NOMO-1 treated with dmso at 0.1 percent for 144 hours (cell line): Measurements from ENCODE around the gene FAM114A2.
A peak's percentile ranks its signal among the peaks of the same experiment; 100 is the strongest.

Source experiments
- DNase-seq: peaks from one replicate; lab custom pipeline; 2025; ENCODE audit not compliant: unreplicated experiment; lab: John Stamatoyannopoulos, UW

Gene FAM114A2

GRCh38 chr5:153987301-153987700 lies 51.4 kb downstream of the FAM114A2 start:
- no peak for DNase-seq

- no peak for DNase-seq
Observed at GRCh38 chr5:153985498-153985897, 53.2 kb downstream of the FAM114A2 start.

GRCh38 chr5:153983885-153984284 lies 54.8 kb downstream of the FAM114A2 start:
- DNase-seq = no peak

- no peak for DNase-seq
Observed at GRCh38 chr5:153981905-153982605, 56.7 kb downstream of the FAM114A2 start.

GRCh38 chr5:153979028-153979783 lies 59.5 kb downstream of the FAM114A2 start:
- no peak for DNase-seq

GRCh38 chr5:153974813-153975163 lies 63.9 kb downstream of the FAM114A2 start:
- no peak for DNase-seq

- DNase-seq = no peak
Observed at GRCh38 chr5:153974131-153974812, 64.4 kb downstream of the FAM114A2 start.

- DNase-seq = no peak
Observed at GRCh38 chr5:153972240-153972639, 66.5 kb downstream of the FAM114A2 start.

- DNase-seq = no peak
Observed at GRCh38 chr5:153970496-153970895, 68.2 kb downstream of the FAM114A2 start.

- peak; percentile 49 for DNase-seq
Observed at GRCh38 chr5:153969563-153969895, 69.2 kb downstream of the FAM114A2 start.

- DNase-seq = no peak
Observed at GRCh38 chr5:153968761-153969562, 69.7 kb downstream of the FAM114A2 start.

- DNase-seq = peak; percentile 17
Observed at GRCh38 chr5:153964880-153965645, 73.6 kb downstream of the FAM114A2 start.

- no peak for DNase-seq
Observed at GRCh38 chr5:153964191-153964879, 74.4 kb downstream of the FAM114A2 start.

- no peak for DNase-seq
Observed at GRCh38 chr5:153960269-153961215, 78.2 kb downstream of the FAM114A2 start.

GRCh38 chr5:153959134-153959957 lies 79.4 kb downstream of the FAM114A2 start:
- no peak for DNase-seq

- no peak for DNase-seq
Observed at GRCh38 chr5:153957205-153957604, 81.5 kb downstream of the FAM114A2 start.

- no peak for DNase-seq
Observed at GRCh38 chr5:153953411-153953810, 85.3 kb downstream of the FAM114A2 start.

- DNase-seq = no peak
Observed at GRCh38 chr5:153952893-153953292, 85.8 kb downstream of the FAM114A2 start.
